Kidney (tissue), 14 donors: Measurements from ENCODE around the gene METTL27. TPM values are rescaled to one million over a fixed set of nuclear protein-coding genes. Genes with fewer than 3 reads are reported as not detected.

Experiments
- DNase-seq, 5 donors: peaks; one replicate each; pipeline ENCODE4 v3.0.0-alpha.2; 2013 to 2020
- FAIRE-seq: peaks from 2 replicates; lab custom pipeline; 2012; peaks lifted over from hg19 to GRCh38; lab: Jason Lieb, UNC
- H3K27ac ChIP-seq, 2 donors: one replicate each; pipeline ENCODE4 v1.7.0; 2013; ENCODE audit warnings: low read depth in 2 of 2, low read length in 2 of 2, inconsistent platforms in 1 of 2
- H3K27me3 ChIP-seq: one replicate; pipeline ENCODE4 v1.7.1; 2013; ENCODE audit warnings: low read length, inconsistent platforms; ENCODE audit not compliant: control insufficient read depth, insufficient read depth
- H3K36me3 ChIP-seq, 3 donors: one replicate each; pipeline versions ENCODE4 v1.7.0 to v1.7.1; 2013; ENCODE audit warnings: low read length in 3 of 3, control low read depth in 1 of 3, inconsistent platforms in 1 of 3; ENCODE audit not compliant: insufficient read depth in 3 of 3, control insufficient read depth in 2 of 3
- H3K4me1 ChIP-seq, 3 donors: one replicate each; pipeline versions ENCODE4 v1.7.0 to v1.7.1; 2013; ENCODE audit warnings: low read length in 3 of 3, inconsistent platforms in 1 of 3, low read depth in 1 of 3; ENCODE audit not compliant: control insufficient read depth in 2 of 3, insufficient read depth in 2 of 3
- H3K4me3 ChIP-seq, 3 donors: one replicate each; pipeline versions ENCODE4 v1.7.0 to v1.8.1; 2013; ENCODE audit warnings: low read length in 3 of 3, control low read depth in 1 of 3, inconsistent platforms in 1 of 3
- H3K9ac ChIP-seq, 3 donors: one replicate each; pipeline versions ENCODE4 v1.7.0 to v1.7.1; 2013; ENCODE audit warnings: low read length in 3 of 3, control low read depth in 1 of 3, inconsistent platforms in 1 of 3
- H3K9me3 ChIP-seq, 3 donors: one replicate each; pipeline versions ENCODE4 v1.7.0 to v1.7.1; 2013; ENCODE audit warnings: low read length in 3 of 3, control low read depth in 1 of 3, inconsistent platforms in 1 of 3; ENCODE audit not compliant: control insufficient read depth in 2 of 3, insufficient read depth in 1 of 3
- intact Hi-C: fragments of 100-400 bp; cut with DNase I; formaldehyde crosslinking; loops from one replicate; pipeline ENCODE4 v1.11.1; 2022
- polyA plus RNA-seq: library from polyadenylated mRNA; stranded (reverse); fragments of 350-450 nt; fragmentation: Illumina TruSeq; extraction: RNeasy Lipid Tissue Mini Kit (QIAGEN cat#74804); gene quantifications from one replicate; pipeline ENCODE4 v1.2.3, GENCODE V29; 2014; ENCODE audit warnings: low read depth, low replicate concordance; ENCODE audit not compliant: insufficient read depth
- total RNA-seq: library from RNA; stranded (reverse); fragmentation: NEBNext Ultra II Directional; extraction: Animal tissue kit (Norgen Biotek cat#: 25700); gene quantifications from one replicate; pipeline ENCODE4 v1.2.1, GENCODE V29; 2021
- TF ChIP-seq, protein P1 (sequence below): IDR thresholded peaks from 3 replicates; pipeline ENCODE4 v1.5.1; 2012; ENCODE audit warnings: mild to moderate bottlenecking, moderate library complexity, borderline replicate concordance; ENCODE audit not compliant: insufficient read depth; ENCODE audit errors: extremely low read depth
- donor health status: control.
- donor health status: control.
- donor health status: control.
- donor health status: control.
- donor health status: control.
- donor health status: DM: yes; HTN: yes; CAD: no.
- donor health status: Normal renal cell carcinoma (clear cell type).

The METTL27 gene
- total and polyA plus RNA-seq, 2 donors from 2014 or later = 12.9 to 19.3 TPM

DNA sequence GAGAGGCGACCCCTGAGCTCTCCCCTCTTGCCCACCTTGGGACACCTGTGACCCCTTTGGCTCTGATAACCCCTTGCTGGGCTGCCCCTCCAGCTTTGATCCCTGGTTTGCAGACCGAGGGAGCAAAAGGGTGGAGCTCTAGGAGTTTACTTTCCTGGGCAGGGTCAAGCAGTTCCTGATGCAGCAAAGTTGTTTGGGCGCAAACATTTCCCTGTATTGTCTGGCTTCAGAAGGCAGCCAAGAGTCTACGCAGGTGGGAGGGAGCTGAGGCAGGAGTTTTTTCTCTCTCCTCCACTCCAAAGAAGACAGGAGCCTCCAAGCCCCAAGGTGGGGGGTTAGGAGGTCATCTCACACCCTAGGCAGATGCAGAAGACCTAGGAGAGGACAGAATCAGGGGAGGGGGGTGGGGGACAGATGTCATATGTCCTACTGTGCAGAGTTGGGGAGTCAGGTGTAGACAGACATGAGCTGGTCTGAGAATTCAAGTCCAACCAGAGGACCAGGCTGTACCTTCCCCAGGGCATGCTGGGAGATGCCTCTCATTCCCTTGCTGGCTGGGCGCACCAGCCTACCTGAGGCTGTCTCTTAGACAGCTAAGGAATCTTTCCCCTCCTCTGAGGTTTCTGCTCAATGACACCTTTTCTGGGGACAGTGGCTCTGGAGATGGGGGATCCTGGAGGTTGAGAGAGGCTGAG, 39.2 kb upstream of the METTL27 start:
- Histone ChIP-seq H3K27ac (peak overlapping the region in 1 of 2 donors; percentile 22), H3K36me3 (no peaks in the 10 kb centered on the region), H3K27me3 (no peaks in the 10 kb centered on the region), H3K4me3 (no peak overlapping the region), H3K9ac (no peak overlapping the region), H3K9me3 (no peaks in the 10 kb centered on the region), H3K4me1 (peaks cover 0 to 8% (median 0%) of the 10 kb centered on the region in 3 donors)
- no peak for FAIRE-seq
- DNase-seq = no peak
- intact Hi-C loops = no loop called here
- TF ChIP-seq, protein P1, sequence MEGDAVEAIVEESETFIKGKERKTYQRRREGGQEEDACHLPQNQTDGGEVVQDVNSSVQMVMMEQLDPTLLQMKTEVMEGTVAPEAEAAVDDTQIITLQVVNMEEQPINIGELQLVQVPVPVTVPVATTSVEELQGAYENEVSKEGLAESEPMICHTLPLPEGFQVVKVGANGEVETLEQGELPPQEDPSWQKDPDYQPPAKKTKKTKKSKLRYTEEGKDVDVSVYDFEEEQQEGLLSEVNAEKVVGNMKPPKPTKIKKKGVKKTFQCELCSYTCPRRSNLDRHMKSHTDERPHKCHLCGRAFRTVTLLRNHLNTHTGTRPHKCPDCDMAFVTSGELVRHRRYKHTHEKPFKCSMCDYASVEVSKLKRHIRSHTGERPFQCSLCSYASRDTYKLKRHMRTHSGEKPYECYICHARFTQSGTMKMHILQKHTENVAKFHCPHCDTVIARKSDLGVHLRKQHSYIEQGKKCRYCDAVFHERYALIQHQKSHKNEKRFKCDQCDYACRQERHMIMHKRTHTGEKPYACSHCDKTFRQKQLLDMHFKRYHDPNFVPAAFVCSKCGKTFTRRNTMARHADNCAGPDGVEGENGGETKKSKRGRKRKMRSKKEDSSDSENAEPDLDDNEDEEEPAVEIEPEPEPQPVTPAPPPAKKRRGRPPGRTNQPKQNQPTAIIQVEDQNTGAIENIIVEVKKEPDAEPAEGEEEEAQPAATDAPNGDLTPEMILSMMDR = no peak

DNA sequence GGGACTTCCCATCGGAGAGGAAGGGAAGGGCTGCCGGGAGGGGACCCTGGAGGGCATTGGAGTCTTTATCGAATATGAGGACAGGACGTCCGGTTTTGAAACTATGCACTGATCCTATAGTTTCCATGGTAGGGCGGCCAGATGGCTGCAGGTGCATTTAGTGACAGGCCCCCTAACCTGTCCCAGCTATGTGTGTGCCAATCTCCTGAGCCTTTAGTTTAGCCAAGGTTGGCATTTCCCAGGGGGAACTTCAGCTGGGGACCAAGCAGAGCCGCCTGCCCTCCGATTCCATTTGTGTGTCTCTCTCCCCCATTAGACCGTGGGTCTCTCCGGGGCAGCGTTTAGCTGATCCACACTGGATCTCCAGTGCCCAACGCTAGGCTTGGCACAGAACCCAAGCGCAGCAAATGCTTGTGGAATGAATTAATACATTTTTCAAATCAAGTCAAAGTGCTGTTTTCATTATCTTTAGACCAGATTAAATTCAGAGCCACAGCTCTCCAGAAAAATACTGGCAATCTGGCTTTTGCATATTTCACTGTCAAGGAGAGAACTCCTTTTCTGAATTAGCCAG, 38.5 kb upstream of the METTL27 start:
- Histone ChIP-seq H3K27ac (peak overlapping the region in 1 of 2 donors; percentile 3), H3K36me3 (no peaks in the 10 kb centered on the region), H3K27me3 (no peaks in the 10 kb centered on the region), H3K4me1 (peaks cover 0 to 8% (median 0%) of the 10 kb centered on the region in 3 donors), H3K4me3 (no peak overlapping the region), H3K9me3 (no peaks in the 10 kb centered on the region), H3K9ac (no peak overlapping the region)
- intact Hi-C loops = no loop called here
- DNase-seq (peak in 1 of 5 donors; percentile 57), FAIRE-seq (no peak)
- TF ChIP-seq, protein P1 = no peak

- no peak overlapping the region for H3K4me3 ChIP-seq
- H3K27ac ChIP-seq = peak overlapping the region; percentile 3 to 28
- H3K9ac ChIP-seq = no peak overlapping the region
- TF ChIP-seq, protein P1 = no peak
- DNase-seq (peak in 3 of 5 donors; percentile 36 to 86 (median 55)), FAIRE-seq (no peak)
- intact Hi-C loops = no loop called here
- H3K9me3 ChIP-seq = no peaks in the 10 kb centered on the region
- no peaks in the 10 kb centered on the region for H3K36me3 ChIP-seq
- H3K4me1 ChIP-seq = peaks cover 0 to 8% (median 0%) of the 10 kb centered on the region in 3 donors
- H3K27me3 ChIP-seq = no peaks in the 10 kb centered on the region
Observed at GRCh38 chr7:73879977-73880681, 37.8 kb upstream of the METTL27 start.
